Stomach (tissue), 9 donors: ENCODE measurements around the gene ATG7. TPM values are rescaled to one million over a fixed set of nuclear protein-coding genes. Genes with fewer than 3 reads are reported as not detected.

Experiments used
- DNase-seq, 2 donors: peaks; one replicate each; pipeline versions ENCODE4 v3.0.0 to v3.0.0-alpha.2; 2013 to 2019
- H3K27ac ChIP-seq, 5 donors: fragments of 200-600 bp in 4 of 5; sonication (generic) in 4 of 5; one replicate each; pipeline ENCODE4 v1.5.1; 2013 to 2019; ENCODE audit warnings: mild to moderate bottlenecking in 1 of 5, moderate library complexity in 1 of 5
- H3K27me3 ChIP-seq, 3 donors: fragments of 200-600 bp; sonication (generic); one replicate each; pipeline ENCODE4 v1.5.1; 2017 to 2019; ENCODE audit warnings: mixed run types in 1 of 3
- H3K36me3 ChIP-seq, 4 donors: fragments of 200-600 bp; sonication (generic); 1 replicate in 3 of 4; 2 replicates in 1 of 4; pipeline ENCODE4 v1.5.1; 2016 to 2019
- H3K4me1 ChIP-seq, 4 donors: fragments of 200-600 bp; sonication (generic); one replicate each; pipeline ENCODE4 v1.5.1; 2016 to 2019
- H3K4me3 ChIP-seq, 4 donors: fragments of 200-600 bp; sonication (generic) in 3 of 4; one replicate each; pipeline ENCODE4 v1.5.1; 2016 to 2019; ENCODE audit warnings: mild to moderate bottlenecking in 1 of 4
- H3K9me3 ChIP-seq, 4 donors: fragments of 200-600 bp; sonication (generic); one replicate each; pipeline ENCODE4 v1.5.1; 2016 to 2019
- CTCF ChIP-seq, 7 experiments: fragments of 450-650 bp in 4 of 7; fragments of 200-600 bp in 3 of 7; sonication (generic) in 3 of 7; IDR thresholded peaks; one replicate each; pipeline ENCODE4 v1.5.1; 2016 to 2019; ENCODE audit warnings: antibody characterized with exemption in 7 of 7, control low read depth in 2 of 7, mild to moderate bottlenecking in 1 of 7
- EP300 ChIP-seq: sonication (generic); formaldehyde crosslinking; IDR thresholded peaks from one replicate; pipeline ENCODE4 v1.6.1; 2017; ENCODE audit warnings: antibody characterized with exemption
- POLR2A ChIP-seq, 4 donors: fragments of 450-650 bp; IDR thresholded peaks; one replicate each; pipeline ENCODE4 v1.6.1; 2016; ENCODE audit warnings: antibody characterized with exemption in 4 of 4, control low read depth in 2 of 4, mild to moderate bottlenecking in 1 of 4, moderate library complexity in 1 of 4
- POLR2AphosphoS5 ChIP-seq, 3 donors: sonication (generic); formaldehyde crosslinking; IDR thresholded peaks; one replicate each; pipeline ENCODE4 v1.6.1; 2016; ENCODE audit warnings: antibody characterized with exemption in 3 of 3
- WGBS, 5 donors: extraction: QIAGEN DNeasy Blood & Tissue Kit in 3 of 5; methylation state at CpG; one replicate each; pipeline versions ENCODE4 v1.1.5 to v1.1.7; 2013 to 2018; 5-methylcytosine and 5-hydroxymethylcytosine counted together
- intact Hi-C: fragments of 100-400 bp; cut with DNase I; formaldehyde crosslinking; loops from one replicate; pipeline ENCODE4 v1.15.1; 2023; ENCODE audit warnings: low total_unique reads
- polyA plus RNA-seq, 3 donors: library from polyadenylated mRNA; stranded (reverse); fragments of 200-250 nt; gene quantifications; one replicate each; pipeline ENCODE4 v1.2.3, GENCODE V29; 2013
- total RNA-seq, 5 donors: library from RNA; depleted of rRNA; stranded (reverse); fragments of >200 nt; gene quantifications; one replicate each; pipeline versions ENCODE4 v1.1.0 to v1.2.3, GENCODE V29; 2014 to 2016
- donor health status: healthy with polysubstance abuse.
- donor health status: Bipolar disorder and iron deficiency.
- donor health status: healthy.

ATG7 gene
- total and polyA plus RNA-seq, 8 donors = 6.8 to 167 (median 15.1) TPM

- H3K4me3 ChIP-seq = peak overlapping the region in 1 of 4 donors; percentile 0
- H3K27ac ChIP-seq = peak overlapping the region in 4 of 5 donors; percentile 9 to 66 (median 44)
- intact Hi-C loops = loop anchor here (5.0 to 10.0 kb wide), 2 partner anchors 272 to 415 kb away; no protein-coding TSS in a partner anchor
- peaks cover 0 to 16% (median 2%) of the 10 kb centered on the region in 4 donors for H3K36me3 ChIP-seq
- H3K9me3 ChIP-seq = no peaks in the 10 kb centered on the region
- DNase-seq = peak in 1 of 2 donors; percentile 30
- H3K4me1 ChIP-seq = peaks cover 10 to 42% (median 18%) of the 10 kb centered on the region in 4 donors
- WGBS, 5 donors = 32 to 48% (median 40%) methylated on average over 16 of the region's 16 CpGs
- H3K27me3 ChIP-seq = no peaks in the 10 kb centered on the region
- no peak for TF ChIP-seq CTCF (IDR thresholded peaks at IDR 0.05)
- no peak for TF ChIP-seq POLR2A (IDR thresholded peaks at IDR 0.05)
- no peak for TF ChIP-seq POLR2AphosphoS5 (IDR thresholded peaks at IDR 0.05)
- TF ChIP-seq EP300 = no peak
These were observed 107.9 kb downstream of the ATG7 start for GRCh38 chr3:11379824-11380701.

GRCh38 chr3:11381141-11381540, 108.9 kb downstream of the ATG7 start:
- DNase-seq = no peak
- H3K4me3 ChIP-seq = no peak overlapping the region
- H3K9me3 ChIP-seq = no peaks in the 10 kb centered on the region
- H3K27me3 ChIP-seq = no peaks in the 10 kb centered on the region
- peaks cover 10 to 49% (median 22%) of the 10 kb centered on the region in 4 donors for H3K4me1 ChIP-seq
- intact Hi-C loops = loop anchor here (5.0 kb wide), 1 partner anchor 271 kb away; no protein-coding TSS in a partner anchor
- H3K36me3 ChIP-seq = peaks cover 0 to 13% (median 2%) of the 10 kb centered on the region in 4 donors
- H3K27ac ChIP-seq = peak overlapping the region in 2 of 5 donors; percentile 9 to 61
- no peak for TF ChIP-seq POLR2A (IDR thresholded peaks at IDR 0.05)
- no peak for TF ChIP-seq POLR2AphosphoS5 (IDR thresholded peaks at IDR 0.05)
- TF ChIP-seq CTCF (IDR thresholded peaks at IDR 0.05) = no peak
- no peak for TF ChIP-seq EP300

- WGBS, 5 donors = 33 to 54% (median 46%) methylated on average over 4 of the region's 4 CpGs
These were observed 109.4 kb downstream of the ATG7 start for GRCh38 chr3:11381563-11381962.

More at GRCh38 chr3:11381563-11381962, 109.4 kb downstream of the ATG7 start:
- H3K36me3 ChIP-seq = peaks cover 0 to 10% (median 2%) of the 10 kb centered on the region in 4 donors
- H3K9me3 ChIP-seq = no peaks in the 10 kb centered on the region
- DNase-seq = peak in 1 of 2 donors; percentile 58
- intact Hi-C loops = loop anchor here (5.0 kb wide), 1 partner anchor 271 kb away; no protein-coding TSS in a partner anchor
- peaks cover 10 to 53% (median 25%) of the 10 kb centered on the region in 4 donors for H3K4me1 ChIP-seq
- no peak overlapping the region for H3K4me3 ChIP-seq
- no peak overlapping the region for H3K27ac ChIP-seq
- TF ChIP-seq EP300 (no peak), CTCF (IDR thresholded peaks at IDR 0.05) (no peak), POLR2AphosphoS5 (IDR thresholded peaks at IDR 0.05) (no peak), POLR2A (IDR thresholded peaks at IDR 0.05) (no peak)
- H3K27me3 ChIP-seq = no peaks in the 10 kb centered on the region
